Measurements from ENCODE around the gene HES5. TPM values are rescaled to one million over a fixed set of nuclear protein-coding genes. Genes with fewer than 3 reads are reported as not detected.

HES5 gene
- total and polyA plus RNA-seq, 2 experiments from 2014 or later, result 0.16 to 0.21 TPM

GRCh38 chr1:2560299-2561073 lies 30.4 kb upstream of the HES5 start:
- no peak for ATAC-seq
- Histone ChIP-seq H3K36me3 (ENCODE audit: insufficient read depth) (no peaks in the 10 kb centered on the region), H3K9me2 (ENCODE audit: insufficient read depth) (no peaks in the 10 kb centered on the region)

GRCh38 chr1:2559509-2560298 lies 29.6 kb upstream of the HES5 start:
- H3K79me2 ChIP-seq (replicated peaks; ENCODE audit: insufficient read depth), result no peaks in the 10 kb centered on the region
- peaks cover 6% of the 10 kb centered on the region for H3K27me3 Mint-ChIP-seq (ENCODE audit: insufficient read depth, low read depth, poor library complexity)
- no peaks in the 10 kb centered on the region for H3F3A ChIP-seq (replicated peaks; ENCODE audit: low read depth)
- no peaks in the 10 kb centered on the region; the same call in 2 of the 3 replicates for H3K36me3 Mint-ChIP-seq (ENCODE audit: low read depth)
- no peaks in the 10 kb centered on the region for H3K36me3 ChIP-seq (ENCODE audit: insufficient read depth)
- no peak for DNase-seq (ENCODE audit: low spot score)
- H2AFZ ChIP-seq, result no peak overlapping the region
- no peaks in the 10 kb centered on the region for H4K20me1 ChIP-seq (replicated peaks; ENCODE audit: insufficient read depth)
- H3K9me2 ChIP-seq (ENCODE audit: insufficient read depth), result no peaks in the 10 kb centered on the region
- H3K4me1 ChIP-seq (ENCODE audit: insufficient read depth), result no peaks in the 10 kb centered on the region
- no peak overlapping the region for H3K4me3 Mint-ChIP-seq
- H3K27ac ChIP-seq (ENCODE audit: low read depth), result no peak overlapping the region
- ATAC-seq, result no peak
- no peak overlapping the region for H3K4me2 ChIP-seq
- no peaks in the 10 kb centered on the region for H3K9me3 Mint-ChIP-seq
- H3K27me3 ChIP-seq (ENCODE audit: insufficient read depth), result no peaks in the 10 kb centered on the region
- H3K4me3 ChIP-seq, result no peak overlapping the region
- no peak overlapping the region for H3K27ac Mint-ChIP-seq
- peaks cover 7% of the 10 kb centered on the region for H3K4me1 Mint-ChIP-seq
- no peak for TF ChIP-seq ZNF114 (CRISPR knock-in tag; IDR thresholded peaks at IDR 0.05)
- no peak for TF ChIP-seq ETS1 (IDR thresholded peaks at IDR 0.05)
- TF ChIP-seq REST (IDR thresholded peaks at IDR 0.05; ENCODE audit: unreplicated experiment), result no peak
- no peak for TF ChIP-seq NANOG (IDR thresholded peaks at IDR 0.05; ENCODE audit: borderline replicate concordance)
- no peak for TF ChIP-seq JUNB (IDR thresholded peaks at IDR 0.05; ENCODE audit: unreplicated experiment)
- TF ChIP-seq STAT1 (IDR thresholded peaks at IDR 0.05; ENCODE audit: unreplicated experiment), result no peak
- TF ChIP-seq EZH2 (IDR thresholded peaks at IDR 0.05; ENCODE audit: low read depth, unreplicated experiment), result no peak
- TF ChIP-seq CREB1 (CRISPR knock-in tag; IDR thresholded peaks at IDR 0.05; ENCODE audit: low read depth), result no peak
- TF ChIP-seq EZH2phosphoT487 (IDR thresholded peaks at IDR 0.05; ENCODE audit: unreplicated experiment), result no peak
- TF ChIP-seq ZNF331 (CRISPR knock-in tag; IDR thresholded peaks at IDR 0.05; ENCODE audit: low read depth), result no peak

More at GRCh38 chr1:2560299-2561073, 30.4 kb upstream of the HES5 start:
- DNase-seq (ENCODE audit: low spot score), result no peak
- Mint-ChIP-seq H3K27ac (no peak overlapping the region), H3K4me1 (peaks cover 10% of the 10 kb centered on the region), H3K36me3 (ENCODE audit: low read depth) (no peaks in the 10 kb centered on the region; the same call in 2 of the 3 replicates), H3K9me3 (no peaks in the 10 kb centered on the region), H3K4me3 (no peak overlapping the region), H3K27me3 (ENCODE audit: insufficient read depth, low read depth, poor library complexity) (peaks cover 7% of the 10 kb centered on the region)
- TF ChIP-seq ZNF331 (CRISPR knock-in tag; IDR thresholded peaks at IDR 0.05; ENCODE audit: low read depth) (no peak), EZH2phosphoT487 (IDR thresholded peaks at IDR 0.05; ENCODE audit: unreplicated experiment) (no peak)
- no peak overlapping the region for H3K4me2 ChIP-seq
- H3K79me2 ChIP-seq (replicated peaks; ENCODE audit: insufficient read depth), result no peaks in the 10 kb centered on the region
- H3F3A ChIP-seq (replicated peaks; ENCODE audit: low read depth), result no peaks in the 10 kb centered on the region
- no peaks in the 10 kb centered on the region for H3K4me1 ChIP-seq (ENCODE audit: insufficient read depth)
- no peaks in the 10 kb centered on the region for H3K27me3 ChIP-seq (ENCODE audit: insufficient read depth)
- no peak overlapping the region for H3K4me3 ChIP-seq
- no peaks in the 10 kb centered on the region for H4K20me1 ChIP-seq (replicated peaks; ENCODE audit: insufficient read depth)
- H3K27ac ChIP-seq (ENCODE audit: low read depth), result no peak overlapping the region
- no peak overlapping the region for H2AFZ ChIP-seq
